ENCODE results near the gene ELAVL1. TPM values are rescaled to one million over a fixed set of nuclear protein-coding genes. Genes with fewer than 3 reads are reported as not detected.

Gene ELAVL1
- polyA plus RNA-seq, 1 donor from 2014 or later, result 19.1 TPM

GRCh38 chr19:7996883-7997282 is 8.6 kb downstream of the ELAVL1 start:
- no peaks in the 10 kb centered on the region for H3K27me3 ChIP-seq (ENCODE audit: insufficient read depth, low read depth, low read length)
- no peak overlapping the region for H3K4me2 ChIP-seq (ENCODE audit: low read length)

GRCh38 chr19:7995810-7996158 is 9.7 kb downstream of the ELAVL1 start:
- Histone ChIP-seq H3F3A (ENCODE audit: insufficient read depth, low read length, poor library complexity, severe bottlenecking) (no peaks in the 10 kb centered on the region), H3K4me2 (ENCODE audit: low read length) (no peak overlapping the region), H3K9me2 (ENCODE audit: insufficient read depth, low read length) (no peaks in the 10 kb centered on the region), H3K9me3 (ENCODE audit: low read length) (no peaks in the 10 kb centered on the region), H3K27ac (ENCODE audit: low read length) (no peak overlapping the region), H3K36me3 (ENCODE audit: insufficient read depth, low read length) (no peaks in the 10 kb centered on the region), H3K79me2 (replicated peaks; ENCODE audit: insufficient read depth, low read length) (peaks cover 78% of the 10 kb centered on the region), H2AFZ (ENCODE audit: low read depth, low read length) (no peak overlapping the region), H3K9ac (ENCODE audit: low read length) (no peak overlapping the region), H3K4me3 (ENCODE audit: low read length) (no peak overlapping the region), H3K27me3 (ENCODE audit: insufficient read depth, low read depth, low read length) (no peaks in the 10 kb centered on the region), H4K20me1 (ENCODE audit: insufficient read depth) (peaks cover 11% of the 10 kb centered on the region)
- TF ChIP-seq EZH2 (IDR thresholded peaks at IDR 0.05; ENCODE audit: borderline replicate concordance, insufficient read depth, low read length, poor library complexity, severe bottlenecking) (no peak), CTCF (IDR thresholded peaks at IDR 0.05; ENCODE audit: poor library complexity, severe bottlenecking) (no peak), SMC3 (conservative IDR thresholded peaks at IDR 0.05; ENCODE audit: poor library complexity) (no peak), POLR2AphosphoS5 (IDR thresholded peaks at IDR 0.05) (no peak), TAF1 (IDR thresholded peaks at IDR 0.05; ENCODE audit: low read depth) (no peak), EP300 (conservative IDR thresholded peaks at IDR 0.05; ENCODE audit: poor library complexity, severe bottlenecking) (no peak), REST (IDR thresholded peaks at IDR 0.05; ENCODE audit: borderline replicate concordance) (no peak), MXI1 (conservative IDR thresholded peaks at IDR 0.05; ENCODE audit: poor library complexity, severe bottlenecking) (no peak), RAD21 (conservative IDR thresholded peaks at IDR 0.05) (no peak)

More at GRCh38 chr19:7996883-7997282, 8.6 kb downstream of the ELAVL1 start:
- H3K79me2 ChIP-seq (replicated peaks; ENCODE audit: insufficient read depth, low read length), result peaks cover 89% of the 10 kb centered on the region
- H3K9ac ChIP-seq (ENCODE audit: low read length), result no peak overlapping the region
- H3K4me3 ChIP-seq (ENCODE audit: low read length), result no peak overlapping the region
- no peak for TF ChIP-seq EP300 (conservative IDR thresholded peaks at IDR 0.05; ENCODE audit: poor library complexity, severe bottlenecking)
- TF ChIP-seq TAF1 (IDR thresholded peaks at IDR 0.05; ENCODE audit: low read depth), result no peak
- no peak for TF ChIP-seq CTCF (IDR thresholded peaks at IDR 0.05; ENCODE audit: poor library complexity, severe bottlenecking)
- no peaks in the 10 kb centered on the region for H3F3A ChIP-seq (ENCODE audit: insufficient read depth, low read length, poor library complexity, severe bottlenecking)
- no peak overlapping the region for H2AFZ ChIP-seq (ENCODE audit: low read depth, low read length)
- H3K9me3 ChIP-seq (ENCODE audit: low read length), result no peaks in the 10 kb centered on the region
- no peak overlapping the region for H3K27ac ChIP-seq (ENCODE audit: low read length)
- H3K9me2 ChIP-seq (ENCODE audit: insufficient read depth, low read length), result no peaks in the 10 kb centered on the region
- peaks cover 20% of the 10 kb centered on the region for H4K20me1 ChIP-seq (ENCODE audit: insufficient read depth)
- no peaks in the 10 kb centered on the region for H3K36me3 ChIP-seq (ENCODE audit: insufficient read depth, low read length)

Measured in neural cell (in vitro differentiated cells).